Activated CD4-positive, CD25-positive, alpha-beta regulatory T cell treated with anti-CD3 and anti-CD28 coated beads, Interleukin-2, amount 50 U/mL, for 72 hours (primary cell): Measurements from ENCODE around the gene ATG10.
"Not testable (repeated sequence)": the region's sequence is repeated elsewhere in the genome, so short reads cannot be mapped to it uniquely, and the experiment has no call there.

Source experiments
- DNase-seq: peaks from one replicate; pipeline ENCODE4 v3.0.0; 2021

The ATG10 gene

GRCh38 chr5:81983148-81983547, 11.3 kb downstream of the ATG10 start:
- DNase-seq: not testable (repeated sequence)

DNA sequence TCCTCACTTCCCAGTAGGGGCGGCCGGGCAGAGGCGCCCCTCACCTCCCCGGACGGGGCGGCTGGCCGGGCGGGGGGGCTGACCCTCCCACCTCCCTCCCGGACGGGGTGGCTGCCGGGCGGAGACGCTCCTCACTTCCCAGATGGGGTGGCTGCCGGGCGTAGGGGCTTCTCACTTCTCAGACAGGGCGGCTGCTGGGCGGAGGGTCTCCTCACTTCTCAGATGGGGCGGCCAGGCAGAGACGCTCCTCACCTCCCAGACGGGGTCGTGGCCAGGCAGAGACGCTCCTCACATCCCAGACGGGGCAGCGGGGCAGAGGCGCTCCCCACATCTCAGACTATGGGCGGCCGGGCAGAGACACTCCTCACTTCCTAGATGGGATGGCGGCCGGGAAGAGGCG, 11.7 kb downstream of the ATG10 start:
- not testable (repeated sequence) for DNase-seq

DNA sequence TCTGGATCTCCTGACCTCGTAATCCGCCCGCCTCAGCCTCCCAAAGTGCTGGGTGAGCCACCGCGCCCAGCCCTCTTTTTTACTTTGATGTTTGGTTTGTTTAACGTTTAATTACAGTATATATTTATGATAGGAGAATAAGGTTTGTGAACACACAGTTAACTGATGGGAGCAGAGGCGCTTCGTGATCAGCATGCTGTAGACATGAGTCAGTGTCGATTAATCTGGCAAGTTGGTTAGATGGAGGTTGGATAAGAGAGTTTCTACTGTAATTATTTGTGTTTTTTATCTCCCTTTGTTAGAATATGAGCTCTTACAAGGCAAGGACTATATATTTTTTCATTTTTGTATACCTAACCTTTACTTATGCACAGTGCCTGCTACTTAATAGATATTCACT, 14.3 kb downstream of the ATG10 start:
- DNase-seq: no peak

DNA sequence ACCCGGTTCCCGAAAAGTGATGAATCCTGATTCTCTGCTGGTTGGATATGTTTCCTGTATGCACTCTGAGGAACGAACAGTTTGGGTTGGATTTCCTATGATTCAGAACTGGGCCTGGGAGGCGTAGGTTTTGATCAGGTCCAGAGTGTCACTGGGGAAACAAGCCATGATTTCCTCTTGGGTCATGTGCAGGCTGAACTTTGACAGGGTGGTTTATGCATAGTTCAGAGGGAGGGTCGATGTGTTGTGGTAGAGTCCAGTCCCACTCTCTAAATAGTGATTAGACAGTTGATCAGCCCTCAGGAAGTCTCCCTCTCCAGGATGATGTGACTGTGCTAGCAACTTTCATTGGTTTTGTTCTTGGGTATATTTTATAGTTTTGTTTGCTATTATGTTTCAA, 17.4 kb downstream of the ATG10 start:
- DNase-seq: no peak

- DNase-seq: no peak
These were observed 22.9 kb downstream of the ATG10 start for GRCh38 chr5:81994679-81995078.

- no peak for DNase-seq
These were observed 23.6 kb downstream of the ATG10 start for GRCh38 chr5:81995407-81995806.

DNA sequence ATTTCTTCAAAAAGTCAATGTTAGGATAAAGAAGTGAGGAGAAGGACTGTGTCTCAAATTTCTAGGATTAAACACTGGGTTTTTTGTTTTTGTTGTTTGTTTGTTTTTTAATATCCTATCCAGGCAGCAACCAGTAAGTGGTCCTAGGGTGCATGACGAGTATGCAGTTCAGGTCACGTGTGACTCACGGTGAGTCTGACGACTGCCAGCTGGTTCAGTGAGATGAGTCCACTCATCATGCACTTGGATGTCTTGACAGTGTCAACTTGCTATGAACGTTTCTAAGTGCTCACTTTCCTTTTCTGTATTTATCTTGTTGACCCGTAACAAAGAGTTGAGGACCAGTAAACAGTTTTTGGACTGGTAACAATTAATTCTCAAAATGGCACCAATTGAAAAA, 32.7 kb downstream of the ATG10 start:
- no peak for DNase-seq

GRCh38 chr5:82009869-82010268, 38.0 kb downstream of the ATG10 start:
- not testable (repeated sequence) for DNase-seq

- DNase-seq: no peak
These were observed 38.9 kb downstream of the ATG10 start for GRCh38 chr5:82010696-82011095.

DNA sequence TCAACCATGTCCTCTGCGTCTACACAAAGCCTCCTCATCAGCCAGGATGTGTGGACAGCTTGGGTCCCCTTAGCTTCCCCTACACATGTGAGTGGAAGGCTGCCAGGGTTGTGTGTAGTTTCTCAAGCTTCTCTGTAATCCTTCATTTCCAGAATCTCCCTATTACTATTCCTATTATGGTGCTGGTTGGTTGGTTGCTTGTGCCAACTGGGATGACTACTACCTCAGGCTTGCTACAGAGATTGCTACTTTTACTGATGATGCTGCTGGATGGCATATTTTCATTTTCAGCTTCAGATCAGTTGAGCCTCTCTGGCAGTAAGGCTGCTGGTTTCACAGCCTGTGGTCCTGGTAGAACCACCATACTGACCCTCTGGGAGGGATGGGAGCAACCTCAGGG, 39.9 kb downstream of the ATG10 start:
- DNase-seq: no peak

DNA sequence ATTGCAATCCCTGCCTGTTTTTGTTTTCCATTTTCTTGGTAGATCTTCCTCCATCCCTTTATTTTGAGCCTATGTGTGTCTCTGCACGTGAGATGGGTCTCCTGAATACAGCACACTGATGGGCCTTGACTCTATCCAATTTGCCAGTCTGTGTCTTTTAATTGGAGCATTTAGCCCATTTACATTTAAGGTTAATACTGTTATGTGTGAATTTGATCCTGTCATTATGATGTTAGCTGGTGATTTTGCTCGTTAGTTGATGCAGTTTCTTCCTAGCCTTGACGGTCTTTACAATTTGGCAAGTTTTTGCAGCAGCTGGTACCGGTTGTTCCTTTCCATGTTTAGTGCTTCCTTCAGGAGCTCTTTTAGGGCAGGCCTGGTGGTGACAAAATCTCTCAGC, 42.8 kb downstream of the ATG10 start:
- DNase-seq: not testable (repeated sequence)

GRCh38 chr5:82018462-82018861, 46.6 kb downstream of the ATG10 start:
- DNase-seq: no peak

- DNase-seq: no peak
These were observed 47.7 kb downstream of the ATG10 start for GRCh38 chr5:82019342-82020138.

DNA sequence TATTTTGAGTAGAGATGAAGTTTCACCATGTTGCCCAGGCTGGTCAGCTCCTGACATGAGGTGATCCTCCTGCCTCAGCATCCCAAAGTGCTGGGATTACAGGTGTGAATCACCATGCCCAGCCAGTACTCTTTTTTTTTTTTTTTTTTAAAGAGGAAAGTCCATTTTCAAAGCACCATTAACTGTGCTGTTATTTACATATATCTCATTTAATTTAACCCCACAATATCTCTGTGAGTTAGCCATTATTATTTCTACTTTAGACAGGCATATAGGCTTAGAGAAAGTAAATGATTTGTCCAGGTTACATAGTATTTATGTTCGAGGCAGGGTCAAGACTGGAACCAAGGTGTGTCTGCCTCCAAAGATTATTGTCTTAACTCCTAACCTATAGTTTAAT, 50.7 kb downstream of the ATG10 start:
- DNase-seq: no peak

DNA sequence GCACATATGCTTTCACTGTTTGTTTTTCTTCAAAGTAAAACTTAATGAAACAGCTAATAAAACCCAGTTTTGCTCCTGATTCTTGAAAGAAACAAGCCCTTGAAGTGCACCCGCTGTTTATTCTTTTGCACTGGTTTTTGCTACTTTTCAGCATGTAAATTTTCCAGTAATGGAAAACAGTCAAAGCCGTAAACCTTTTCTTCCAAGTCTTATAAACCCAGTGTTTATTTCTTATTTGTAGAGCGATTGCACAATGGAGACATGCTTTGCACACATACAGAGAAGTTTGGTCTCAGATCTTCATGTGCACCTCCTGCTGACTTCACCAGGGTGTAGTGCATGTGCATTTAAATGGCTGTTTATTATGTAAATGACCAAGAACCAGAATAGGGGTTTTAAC, 51.8 kb downstream of the ATG10 start:
- DNase-seq: no peak

GRCh38 chr5:82031220-82032119, 59.6 kb downstream of the ATG10 start:
- DNase-seq: no peak

GRCh38 chr5:82042894-82043293, 71.1 kb downstream of the ATG10 start:
- DNase-seq: not testable (repeated sequence)

DNA sequence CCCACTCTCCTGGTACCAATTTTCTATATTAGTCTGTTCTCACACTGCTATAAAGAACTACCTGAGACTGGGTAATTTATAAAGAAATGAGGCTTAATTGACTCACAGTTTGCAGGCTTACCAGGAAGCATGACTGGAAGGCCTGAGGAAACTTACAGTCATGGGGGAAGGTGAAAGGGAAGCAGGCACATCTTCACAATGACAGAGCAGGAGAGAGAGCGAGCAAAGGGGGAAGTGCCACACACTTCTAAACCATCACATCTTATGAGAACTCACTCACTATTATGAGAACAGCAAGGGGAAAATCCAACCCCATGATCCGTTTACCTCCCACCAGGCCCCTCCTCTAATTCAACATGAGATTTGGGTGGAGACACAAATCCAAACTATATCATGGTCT, 72.2 kb downstream of the ATG10 start:
- no peak for DNase-seq

DNA sequence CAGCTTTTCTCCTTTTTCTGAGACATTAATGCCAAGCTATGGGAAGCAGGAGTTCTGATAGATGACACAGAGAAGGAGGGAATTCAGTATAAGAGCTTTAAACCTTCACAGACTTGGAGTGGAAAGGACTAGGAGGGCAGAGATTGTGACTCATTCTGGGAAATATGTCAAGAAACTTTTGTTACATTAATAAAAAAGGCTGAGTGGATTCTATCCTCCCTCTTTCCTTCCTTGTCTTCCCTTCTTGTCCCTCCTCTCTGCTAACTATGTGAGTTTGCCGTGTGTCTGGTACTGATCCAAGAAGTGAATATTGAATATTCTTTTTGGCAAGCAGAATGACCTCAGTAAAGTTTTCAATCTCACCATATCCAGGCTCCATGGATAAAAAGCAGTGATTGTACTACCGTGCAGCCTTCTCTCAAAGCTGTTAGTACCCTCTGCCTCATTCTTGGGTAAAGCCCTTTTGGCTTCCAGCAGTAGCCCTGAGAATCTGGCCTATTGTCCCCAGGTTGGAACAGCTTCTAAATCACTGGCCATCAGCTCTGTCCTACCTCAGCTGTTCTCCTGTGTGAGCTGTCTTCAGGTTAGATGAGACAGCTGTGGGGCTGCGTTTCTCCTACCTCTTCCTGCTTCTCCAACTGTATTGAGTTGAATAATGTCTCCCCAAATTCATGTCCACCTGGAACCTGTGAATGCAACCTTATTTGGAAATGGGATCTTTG, 73.9 kb downstream of the ATG10 start:
- DNase-seq: no peak

DNA sequence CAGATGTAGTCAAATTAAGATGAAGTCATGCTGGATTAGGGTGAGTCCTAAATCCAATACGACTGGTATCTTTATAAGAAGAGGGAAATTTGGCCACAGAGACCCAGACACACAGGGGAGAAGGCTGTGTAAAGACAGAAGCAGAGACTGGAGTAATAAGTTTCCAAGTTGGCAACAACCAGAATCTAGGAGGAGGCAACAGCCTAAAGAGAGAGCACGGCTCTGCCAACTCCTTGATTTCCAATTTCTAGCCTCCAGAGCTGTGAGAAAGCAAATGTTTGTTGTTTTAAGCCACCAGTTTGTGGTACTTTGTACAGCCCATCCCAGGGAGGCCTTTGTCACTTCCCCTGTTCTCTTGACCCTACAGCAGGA, 74.4 kb downstream of the ATG10 start:
- no peak for DNase-seq

- no peak for DNase-seq
These were observed 79.1 kb downstream of the ATG10 start for GRCh38 chr5:82050955-82051354.

GRCh38 chr5:82054004-82054710, 82.3 kb downstream of the ATG10 start:
- DNase-seq: no peak

DNA sequence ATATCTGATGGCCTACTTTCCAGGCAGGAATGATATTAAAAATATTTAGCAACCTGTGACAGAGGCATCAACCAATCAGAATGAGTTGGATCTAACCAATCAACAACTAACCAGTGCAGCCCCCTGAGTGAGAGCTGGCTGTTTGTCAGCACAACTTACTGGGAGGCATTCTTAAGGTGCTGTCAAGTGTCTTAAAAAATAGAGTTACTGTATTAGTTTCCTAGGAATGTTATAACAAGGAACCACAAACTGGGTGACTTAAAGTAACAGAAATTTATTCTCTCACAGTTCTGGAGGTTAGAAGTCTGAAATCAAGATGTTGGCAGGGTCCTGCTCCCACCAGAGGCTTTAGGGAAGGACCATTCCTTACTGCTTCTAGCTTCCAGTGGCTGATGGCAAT, 85.2 kb downstream of the ATG10 start:
- no peak for DNase-seq
